ENCODE measurements around the gene ZRANB3. TPM values are rescaled to one million over a fixed set of nuclear protein-coding genes. Genes with fewer than 3 reads are reported as not detected.

ZRANB3 gene
- total RNA-seq, 1 experiment from 2014 or later = 12.6 TPM

DNA sequence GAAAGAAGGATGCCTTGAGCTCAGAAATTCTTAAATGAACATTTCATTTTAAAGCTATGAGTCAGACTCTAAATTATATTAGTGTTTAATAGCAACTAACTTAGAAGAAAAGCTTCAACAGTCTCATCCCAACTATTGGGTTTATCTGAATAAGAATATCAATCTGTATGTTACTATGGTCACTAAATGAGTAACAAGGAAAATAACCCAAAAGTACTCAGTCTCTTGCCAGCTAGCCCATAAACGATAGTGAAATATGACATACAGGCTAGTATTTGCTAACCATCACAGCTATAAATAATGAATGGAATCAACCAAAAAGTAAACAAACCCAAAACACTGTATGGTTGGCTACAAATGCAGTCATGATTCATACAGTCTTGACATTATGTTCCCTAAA lies 304.1 kb downstream of the ZRANB3 start:
- no peak overlapping the region for H3K9ac ChIP-seq (ENCODE audit: low read length)
- no peak for DNase-seq
- H3K79me2 ChIP-seq (ENCODE audit: low read length) = no peaks in the 10 kb centered on the region
- no peaks in the 10 kb centered on the region for H4K20me1 ChIP-seq (ENCODE audit: insufficient read depth, low read depth, low read length)
- no peaks in the 10 kb centered on the region for H3K36me3 ChIP-seq (ENCODE audit: insufficient read depth, low read length)
- no peak overlapping the region for H3K4me3 ChIP-seq (ENCODE audit: low read length)
- no peaks in the 10 kb centered on the region for H3K9me3 ChIP-seq (ENCODE audit: low read length)
- H3K27ac ChIP-seq (ENCODE audit: low read length) = no peak overlapping the region
- H3K9me2 ChIP-seq (replicated peaks; ENCODE audit: insufficient read depth, low read length) = 0 out of 2 replicates have a peak, but pooled peaks cover 2% of the 10 kb centered on the region
- no peak overlapping the region for H2AFZ ChIP-seq (ENCODE audit: low read length)
- no peaks in the 10 kb centered on the region for H3K4me1 ChIP-seq (ENCODE audit: low read length)
- no peak overlapping the region for H3K4me2 ChIP-seq (ENCODE audit: low read depth, low read length, poor library complexity, severe bottlenecking)
- no peaks in the 10 kb centered on the region for H3K27me3 ChIP-seq (ENCODE audit: low read length)

DNA sequence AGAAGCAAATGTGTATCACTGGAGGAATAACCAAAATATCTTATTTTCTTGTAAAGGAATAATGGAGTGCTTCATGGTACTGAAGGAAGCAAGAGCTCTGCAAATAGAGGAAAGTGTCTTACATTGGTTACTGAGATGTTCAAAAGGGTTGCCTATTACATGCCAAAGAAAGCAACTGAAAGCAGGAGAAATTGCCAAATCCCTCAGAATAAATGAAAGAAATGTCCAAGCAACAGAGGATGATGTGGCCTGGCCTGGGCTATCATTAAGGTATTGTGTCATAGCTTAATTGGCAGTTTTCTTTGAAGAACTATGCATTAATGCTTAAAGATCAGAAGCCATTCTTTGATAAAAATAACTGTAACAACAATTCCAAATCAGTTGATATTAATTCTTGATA lies 305.2 kb downstream of the ZRANB3 start:
- Histone ChIP-seq H3K4me3 (ENCODE audit: low read length) (no peak overlapping the region), H3K79me2 (ENCODE audit: low read length) (no peaks in the 10 kb centered on the region), H3K27me3 (ENCODE audit: low read length) (no peaks in the 10 kb centered on the region)

DNA sequence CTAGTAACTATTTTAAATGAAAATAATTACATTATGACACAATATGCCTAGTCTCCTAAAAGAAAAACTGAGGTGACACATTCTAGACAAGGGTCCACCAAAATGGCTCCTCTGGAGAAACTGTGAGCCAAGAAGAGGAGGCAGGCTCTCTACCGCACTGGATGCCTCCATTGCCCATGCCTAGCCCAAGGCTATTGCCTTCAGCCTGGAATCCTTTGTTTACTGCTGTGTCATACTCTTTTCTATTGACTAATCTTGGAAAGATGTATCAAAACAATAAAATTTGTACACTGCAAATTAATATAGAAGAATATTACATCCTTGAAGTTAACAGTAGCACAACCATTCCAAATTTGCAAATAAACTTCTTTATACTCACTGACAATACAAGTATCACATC lies 311.8 kb downstream of the ZRANB3 start:
- no peak for DNase-seq
- Histone ChIP-seq H3K27ac (ENCODE audit: low read length) (no peak overlapping the region), H3K4me3 (ENCODE audit: low read length) (no peak overlapping the region), H3K9me3 (ENCODE audit: low read length) (no peaks in the 10 kb centered on the region), H3K79me2 (ENCODE audit: low read length) (no peaks in the 10 kb centered on the region), H3K9me2 (replicated peaks; ENCODE audit: insufficient read depth, low read length) (no peaks in the 10 kb centered on the region), H4K20me1 (ENCODE audit: insufficient read depth, low read depth, low read length) (no peaks in the 10 kb centered on the region), H3K4me1 (ENCODE audit: low read length) (no peaks in the 10 kb centered on the region), H3K4me2 (ENCODE audit: low read depth, low read length, poor library complexity, severe bottlenecking) (no peak overlapping the region), H3K36me3 (ENCODE audit: insufficient read depth, low read length) (no peaks in the 10 kb centered on the region), H2AFZ (ENCODE audit: low read length) (no peak overlapping the region), H3K9ac (ENCODE audit: low read length) (no peak overlapping the region), H3K27me3 (ENCODE audit: low read length) (no peaks in the 10 kb centered on the region)

More for the DNA sequence above, 305.2 kb downstream of the ZRANB3 start:
- Histone ChIP-seq H3K4me1 (ENCODE audit: low read length) (no peaks in the 10 kb centered on the region), H3K9ac (ENCODE audit: low read length) (no peak overlapping the region), H3K27ac (ENCODE audit: low read length) (no peak overlapping the region), H4K20me1 (ENCODE audit: insufficient read depth, low read depth, low read length) (no peaks in the 10 kb centered on the region), H3K36me3 (ENCODE audit: insufficient read depth, low read length) (no peaks in the 10 kb centered on the region), H3K9me2 (replicated peaks; ENCODE audit: insufficient read depth, low read length) (0 out of 2 replicates have a peak, but pooled peaks cover 2% of the 10 kb centered on the region), H3K9me3 (ENCODE audit: low read length) (no peaks in the 10 kb centered on the region), H2AFZ (ENCODE audit: low read length) (no peak overlapping the region), H3K4me2 (ENCODE audit: low read depth, low read length, poor library complexity, severe bottlenecking) (no peak overlapping the region)
- DNase-seq = no peak

DNA sequence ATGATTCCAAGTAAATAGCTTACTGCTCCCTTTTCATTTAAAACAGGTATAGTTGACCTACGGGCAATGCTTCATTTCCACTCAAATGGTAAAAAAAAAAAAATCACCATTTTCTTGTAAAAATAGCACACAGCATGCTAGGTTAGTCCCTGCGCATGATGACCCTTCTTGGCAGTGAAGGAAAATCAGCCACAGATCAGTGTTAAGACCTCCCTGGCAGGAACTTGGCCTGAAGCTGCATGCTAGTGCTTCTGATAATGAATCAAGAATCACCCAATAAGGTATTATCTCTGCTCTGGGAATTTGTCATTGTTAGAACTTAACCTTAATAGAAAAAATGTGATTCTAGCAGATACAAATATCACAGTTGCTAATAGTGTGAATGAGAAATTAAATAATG lies 312.6 kb downstream of the ZRANB3 start:
- Histone ChIP-seq H3K4me1 (ENCODE audit: low read length) (no peaks in the 10 kb centered on the region), H4K20me1 (ENCODE audit: insufficient read depth, low read depth, low read length) (no peaks in the 10 kb centered on the region), H3K9me3 (ENCODE audit: low read length) (no peaks in the 10 kb centered on the region), H3K4me3 (ENCODE audit: low read length) (no peak overlapping the region), H3K4me2 (ENCODE audit: low read depth, low read length, poor library complexity, severe bottlenecking) (no peak overlapping the region), H3K27ac (ENCODE audit: low read length) (no peak overlapping the region), H2AFZ (ENCODE audit: low read length) (no peak overlapping the region), H3K27me3 (ENCODE audit: low read length) (no peaks in the 10 kb centered on the region), H3K9me2 (replicated peaks; ENCODE audit: insufficient read depth, low read length) (no peaks in the 10 kb centered on the region), H3K79me2 (ENCODE audit: low read length) (no peaks in the 10 kb centered on the region), H3K36me3 (ENCODE audit: insufficient read depth, low read length) (no peaks in the 10 kb centered on the region), H3K9ac (ENCODE audit: low read length) (no peak overlapping the region)
- DNase-seq = no peak

DNA sequence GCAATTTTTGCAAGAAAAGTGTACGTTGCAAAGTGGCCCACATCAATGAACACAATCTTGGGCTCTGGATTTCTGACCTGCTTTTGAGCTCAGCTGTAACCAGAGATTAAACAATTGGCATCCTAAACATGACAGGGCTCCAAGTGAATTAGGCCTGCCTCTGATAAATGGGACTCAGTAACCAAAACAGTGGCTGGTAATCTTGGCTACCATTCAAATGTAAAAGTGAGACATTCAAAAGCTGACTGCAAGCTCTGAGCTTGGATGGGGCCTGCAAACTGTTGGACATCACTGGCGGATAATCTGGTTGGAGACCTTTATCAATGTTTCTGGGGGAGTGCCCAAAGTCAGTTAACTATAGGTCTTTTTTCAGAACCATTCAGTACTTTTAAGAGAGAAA lies 318.3 kb downstream of the ZRANB3 start:
- H3K9ac ChIP-seq (ENCODE audit: low read length) = no peak overlapping the region
- no peaks in the 10 kb centered on the region for H3K79me2 ChIP-seq (ENCODE audit: low read length)

DNA sequence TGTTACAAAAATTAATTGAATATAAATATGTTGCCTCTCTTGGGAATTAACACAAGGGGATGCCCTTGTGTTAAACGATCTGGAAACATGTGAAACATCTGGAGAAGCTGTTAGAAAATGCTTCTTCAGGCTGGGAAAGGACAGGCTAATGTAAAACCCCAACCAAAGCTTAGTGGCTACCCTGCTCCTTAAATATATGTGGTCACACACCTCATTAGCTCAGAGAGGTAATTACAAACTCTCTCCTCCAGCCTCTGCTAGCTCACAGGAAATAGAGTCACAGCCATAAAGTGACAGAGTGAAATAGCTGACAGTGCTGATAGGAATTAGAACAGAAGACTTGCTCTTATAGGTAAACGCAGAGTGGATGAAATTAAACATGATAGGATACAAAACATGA lies 323.0 kb downstream of the ZRANB3 start:
- H3K27ac ChIP-seq (ENCODE audit: low read length) = no peak overlapping the region
- no peaks in the 10 kb centered on the region for H3K9me2 ChIP-seq (replicated peaks; ENCODE audit: insufficient read depth, low read length)
- DNase-seq = no peak
- H3K79me2 ChIP-seq (ENCODE audit: low read length) = no peaks in the 10 kb centered on the region
- H3K9me3 ChIP-seq (ENCODE audit: low read length) = no peaks in the 10 kb centered on the region
- H4K20me1 ChIP-seq (ENCODE audit: insufficient read depth, low read depth, low read length) = no peaks in the 10 kb centered on the region
- no peak overlapping the region for H3K4me2 ChIP-seq (ENCODE audit: low read depth, low read length, poor library complexity, severe bottlenecking)
- H3K36me3 ChIP-seq (ENCODE audit: insufficient read depth, low read length) = no peaks in the 10 kb centered on the region
- no peak overlapping the region for H2AFZ ChIP-seq (ENCODE audit: low read length)
- no peak overlapping the region for H3K9ac ChIP-seq (ENCODE audit: low read length)
- H3K4me3 ChIP-seq (ENCODE audit: low read length) = no peak overlapping the region
- H3K27me3 ChIP-seq (ENCODE audit: low read length) = no peaks in the 10 kb centered on the region
- 0 out of 2 replicates have a peak, but pooled peaks cover 2% of the 10 kb centered on the region for H3K4me1 ChIP-seq (ENCODE audit: low read length)

More for the DNA sequence above, 318.3 kb downstream of the ZRANB3 start:
- Histone ChIP-seq H3K27ac (ENCODE audit: low read length) (no peak overlapping the region), H4K20me1 (ENCODE audit: insufficient read depth, low read depth, low read length) (no peaks in the 10 kb centered on the region), H3K4me3 (ENCODE audit: low read length) (no peak overlapping the region), H3K9me3 (ENCODE audit: low read length) (no peaks in the 10 kb centered on the region), H2AFZ (ENCODE audit: low read length) (no peak overlapping the region), H3K4me2 (ENCODE audit: low read depth, low read length, poor library complexity, severe bottlenecking) (no peak overlapping the region), H3K9me2 (replicated peaks; ENCODE audit: insufficient read depth, low read length) (no peaks in the 10 kb centered on the region), H3K27me3 (ENCODE audit: low read length) (no peaks in the 10 kb centered on the region), H3K4me1 (ENCODE audit: low read length) (0 out of 2 replicates have a peak, but pooled peaks cover 2% of the 10 kb centered on the region), H3K36me3 (ENCODE audit: insufficient read depth, low read length) (no peaks in the 10 kb centered on the region)
- DNase-seq = no peak

DNA sequence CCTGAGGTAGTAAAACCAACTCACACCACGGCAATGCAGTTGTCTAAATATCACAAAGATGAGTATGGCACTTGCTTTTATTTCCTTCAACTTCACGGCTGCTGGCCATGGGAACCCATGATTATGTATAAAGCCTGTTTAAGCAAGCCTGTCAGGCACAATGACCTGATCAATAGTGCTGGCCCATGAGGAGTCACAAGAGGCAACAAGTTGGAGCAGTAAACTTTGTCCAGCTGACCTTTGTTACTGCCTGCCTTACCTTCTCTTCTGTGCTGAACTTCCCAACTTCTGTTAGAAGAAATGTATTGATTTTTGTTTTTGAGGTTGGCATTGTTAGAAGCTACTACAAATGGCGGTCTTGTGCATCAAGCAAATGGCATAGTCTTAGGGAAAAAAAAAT lies 327.1 kb downstream of the ZRANB3 start:
- Histone ChIP-seq H2AFZ (ENCODE audit: low read length) (no peak overlapping the region), H3K4me2 (ENCODE audit: low read depth, low read length, poor library complexity, severe bottlenecking) (no peak overlapping the region), H3K79me2 (ENCODE audit: low read length) (no peaks in the 10 kb centered on the region), H3K4me3 (ENCODE audit: low read length) (no peak overlapping the region), H4K20me1 (ENCODE audit: insufficient read depth, low read depth, low read length) (no peaks in the 10 kb centered on the region), H3K9me2 (replicated peaks; ENCODE audit: insufficient read depth, low read length) (no peaks in the 10 kb centered on the region), H3K9me3 (ENCODE audit: low read length) (no peaks in the 10 kb centered on the region), H3K9ac (ENCODE audit: low read length) (no peak overlapping the region), H3K27me3 (ENCODE audit: low read length) (no peaks in the 10 kb centered on the region), H3K36me3 (ENCODE audit: insufficient read depth, low read length) (no peaks in the 10 kb centered on the region), H3K4me1 (ENCODE audit: low read length) (0 out of 2 replicates have a peak, but pooled peaks cover 2% of the 10 kb centered on the region), H3K27ac (ENCODE audit: low read length) (no peak overlapping the region)
- DNase-seq = no peak

DNA sequence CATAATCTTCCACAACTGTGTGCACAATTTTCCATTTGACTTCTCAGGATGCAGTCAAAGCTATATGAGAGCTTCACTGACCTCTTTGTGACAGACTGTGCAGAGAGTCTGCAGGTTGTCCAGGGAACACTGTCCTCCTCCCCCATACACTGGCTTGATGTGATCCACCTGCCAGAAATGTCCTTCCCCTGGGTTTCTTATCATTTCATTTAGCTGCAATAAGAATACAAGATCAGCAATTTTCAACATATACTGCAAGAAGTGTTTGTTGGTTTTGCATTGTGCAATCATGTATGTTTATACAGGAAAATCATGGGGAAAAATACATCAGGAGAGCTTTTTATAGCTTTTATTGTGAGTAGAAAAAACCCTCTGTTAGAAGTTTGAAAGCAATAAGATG lies 328.3 kb downstream of the ZRANB3 start:
- H3K9me2 ChIP-seq (replicated peaks; ENCODE audit: insufficient read depth, low read length) = no peaks in the 10 kb centered on the region
- H2AFZ ChIP-seq (ENCODE audit: low read length) = no peak overlapping the region
- H3K27ac ChIP-seq (ENCODE audit: low read length) = no peak overlapping the region
- no peak overlapping the region for H3K4me3 ChIP-seq (ENCODE audit: low read length)
- H3K9ac ChIP-seq (ENCODE audit: low read length) = no peak overlapping the region
- no peaks in the 10 kb centered on the region for H3K36me3 ChIP-seq (ENCODE audit: insufficient read depth, low read length)
- no peaks in the 10 kb centered on the region for H3K9me3 ChIP-seq (ENCODE audit: low read length)
- no peaks in the 10 kb centered on the region for H4K20me1 ChIP-seq (ENCODE audit: insufficient read depth, low read depth, low read length)
- no peaks in the 10 kb centered on the region for H3K79me2 ChIP-seq (ENCODE audit: low read length)
- H3K4me2 ChIP-seq (ENCODE audit: low read depth, low read length, poor library complexity, severe bottlenecking) = no peak overlapping the region
- DNase-seq = no peak
- no peaks in the 10 kb centered on the region for H3K27me3 ChIP-seq (ENCODE audit: low read length)
- H3K4me1 ChIP-seq (ENCODE audit: low read length) = no peaks in the 10 kb centered on the region

DNA sequence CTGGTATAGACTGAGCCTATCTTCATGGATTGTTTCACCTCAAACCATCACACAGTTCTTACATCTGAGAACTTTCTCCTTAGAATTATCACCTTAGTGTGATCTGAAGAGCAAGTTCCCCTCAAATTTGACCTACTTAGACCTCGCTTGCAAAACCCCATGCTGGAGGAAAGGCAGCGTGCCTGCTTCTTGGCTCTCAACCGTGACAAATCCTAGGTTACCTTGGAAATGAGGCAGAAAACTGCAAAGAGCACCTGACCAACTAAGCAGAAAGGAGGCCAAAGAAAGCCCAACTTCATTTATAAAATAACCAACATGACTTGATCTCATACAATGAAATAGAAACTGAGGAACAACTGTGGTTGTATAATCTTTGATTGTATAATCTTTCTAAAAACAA lies 332.5 kb downstream of the ZRANB3 start:
- Histone ChIP-seq H3K9me3 (ENCODE audit: low read length) (no peaks in the 10 kb centered on the region), H4K20me1 (ENCODE audit: insufficient read depth, low read depth, low read length) (no peaks in the 10 kb centered on the region), H3K4me2 (ENCODE audit: low read depth, low read length, poor library complexity, severe bottlenecking) (no peak overlapping the region), H3K27me3 (ENCODE audit: low read length) (no peaks in the 10 kb centered on the region), H2AFZ (ENCODE audit: low read length) (no peak overlapping the region), H3K27ac (ENCODE audit: low read length) (no peak overlapping the region), H3K79me2 (ENCODE audit: low read length) (no peaks in the 10 kb centered on the region), H3K36me3 (ENCODE audit: insufficient read depth, low read length) (no peaks in the 10 kb centered on the region), H3K4me3 (ENCODE audit: low read length) (no peak overlapping the region), H3K9ac (ENCODE audit: low read length) (no peak overlapping the region), H3K4me1 (ENCODE audit: low read length) (no peaks in the 10 kb centered on the region), H3K9me2 (replicated peaks; ENCODE audit: insufficient read depth, low read length) (no peaks in the 10 kb centered on the region)
- no peak for DNase-seq
